ENCODE data around the gene MAML3.
A peak's percentile ranks its signal among the peaks of the same experiment; 100 is the strongest.

The MAML3 gene

GRCh38 chr4:140054861-140055260 is 99.1 kb downstream of the MAML3 start:
- DNase-seq (ENCODE audit: low read depth) = no peak
- no peak overlapping the region for H3K4me3 ChIP-seq (ENCODE audit: control insufficient read depth, low read depth, low read length)
- TF ChIP-seq, protein P1, sequence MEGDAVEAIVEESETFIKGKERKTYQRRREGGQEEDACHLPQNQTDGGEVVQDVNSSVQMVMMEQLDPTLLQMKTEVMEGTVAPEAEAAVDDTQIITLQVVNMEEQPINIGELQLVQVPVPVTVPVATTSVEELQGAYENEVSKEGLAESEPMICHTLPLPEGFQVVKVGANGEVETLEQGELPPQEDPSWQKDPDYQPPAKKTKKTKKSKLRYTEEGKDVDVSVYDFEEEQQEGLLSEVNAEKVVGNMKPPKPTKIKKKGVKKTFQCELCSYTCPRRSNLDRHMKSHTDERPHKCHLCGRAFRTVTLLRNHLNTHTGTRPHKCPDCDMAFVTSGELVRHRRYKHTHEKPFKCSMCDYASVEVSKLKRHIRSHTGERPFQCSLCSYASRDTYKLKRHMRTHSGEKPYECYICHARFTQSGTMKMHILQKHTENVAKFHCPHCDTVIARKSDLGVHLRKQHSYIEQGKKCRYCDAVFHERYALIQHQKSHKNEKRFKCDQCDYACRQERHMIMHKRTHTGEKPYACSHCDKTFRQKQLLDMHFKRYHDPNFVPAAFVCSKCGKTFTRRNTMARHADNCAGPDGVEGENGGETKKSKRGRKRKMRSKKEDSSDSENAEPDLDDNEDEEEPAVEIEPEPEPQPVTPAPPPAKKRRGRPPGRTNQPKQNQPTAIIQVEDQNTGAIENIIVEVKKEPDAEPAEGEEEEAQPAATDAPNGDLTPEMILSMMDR (IDR thresholded peaks at IDR 0.05; ENCODE audit: control insufficient read depth, insufficient read depth, low read depth, low read length, missing control alignments) = no peak

GRCh38 chr4:140053185-140053584 is 100.8 kb downstream of the MAML3 start:
- no peak overlapping the region for H3K4me3 ChIP-seq (ENCODE audit: control insufficient read depth, low read depth, low read length)
- DNase-seq (ENCODE audit: low read depth) = no peak
- TF ChIP-seq, protein P1 (IDR thresholded peaks at IDR 0.05; ENCODE audit: control insufficient read depth, insufficient read depth, low read depth, low read length, missing control alignments) = no peak

GRCh38 chr4:140052050-140052449 is 101.9 kb downstream of the MAML3 start:
- no peak overlapping the region for H3K4me3 ChIP-seq (ENCODE audit: control insufficient read depth, low read depth, low read length)
- TF ChIP-seq, protein P1 (IDR thresholded peaks at IDR 0.05; ENCODE audit: control insufficient read depth, insufficient read depth, low read depth, low read length, missing control alignments) = peak; percentile 74
- DNase-seq (ENCODE audit: low read depth) = no peak

DNA sequence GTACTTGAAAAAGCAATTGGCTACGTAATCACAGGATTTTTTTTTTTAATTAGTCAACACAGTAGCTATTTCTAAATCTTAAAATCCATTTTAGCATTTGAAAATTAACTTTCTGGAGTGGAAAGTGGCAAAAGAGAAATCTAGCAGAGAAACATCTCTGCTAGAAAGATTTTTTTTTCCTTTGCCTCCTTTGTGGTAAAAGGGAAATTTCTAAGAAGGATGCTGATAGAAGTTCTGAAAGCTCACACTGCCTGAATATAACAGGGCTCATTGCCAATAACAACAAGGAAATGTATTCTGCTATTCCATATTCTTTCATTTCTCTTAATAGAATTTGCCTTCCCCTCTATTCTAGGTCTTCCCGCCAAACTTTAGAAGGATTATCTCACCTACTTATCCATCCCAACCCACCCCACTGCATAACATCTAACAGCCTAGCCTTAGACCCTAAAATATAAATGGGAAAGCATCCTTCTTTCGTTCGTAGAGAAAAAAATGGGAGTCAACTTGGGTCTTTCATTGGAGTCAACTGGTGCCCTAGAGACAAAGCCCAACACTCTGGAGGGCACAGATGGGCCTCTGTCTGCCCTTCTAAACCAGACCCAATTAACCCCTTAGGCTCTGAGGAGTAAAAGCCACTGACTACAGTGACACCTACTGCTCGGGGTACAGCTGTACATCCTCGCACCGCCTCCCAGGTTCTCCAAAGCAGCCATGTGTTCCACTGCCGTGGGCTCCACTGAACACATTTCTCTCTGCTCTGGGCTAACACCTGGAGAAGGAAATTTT is 103.9 kb downstream of the MAML3 start:
- TF ChIP-seq, protein P1 (IDR thresholded peaks at IDR 0.05; ENCODE audit: control insufficient read depth, insufficient read depth, low read depth, low read length, missing control alignments) = peak; percentile 30
- no peak for DNase-seq (ENCODE audit: low read depth)
- H3K4me3 ChIP-seq (ENCODE audit: control insufficient read depth, low read depth, low read length) = no peak overlapping the region

DNA sequence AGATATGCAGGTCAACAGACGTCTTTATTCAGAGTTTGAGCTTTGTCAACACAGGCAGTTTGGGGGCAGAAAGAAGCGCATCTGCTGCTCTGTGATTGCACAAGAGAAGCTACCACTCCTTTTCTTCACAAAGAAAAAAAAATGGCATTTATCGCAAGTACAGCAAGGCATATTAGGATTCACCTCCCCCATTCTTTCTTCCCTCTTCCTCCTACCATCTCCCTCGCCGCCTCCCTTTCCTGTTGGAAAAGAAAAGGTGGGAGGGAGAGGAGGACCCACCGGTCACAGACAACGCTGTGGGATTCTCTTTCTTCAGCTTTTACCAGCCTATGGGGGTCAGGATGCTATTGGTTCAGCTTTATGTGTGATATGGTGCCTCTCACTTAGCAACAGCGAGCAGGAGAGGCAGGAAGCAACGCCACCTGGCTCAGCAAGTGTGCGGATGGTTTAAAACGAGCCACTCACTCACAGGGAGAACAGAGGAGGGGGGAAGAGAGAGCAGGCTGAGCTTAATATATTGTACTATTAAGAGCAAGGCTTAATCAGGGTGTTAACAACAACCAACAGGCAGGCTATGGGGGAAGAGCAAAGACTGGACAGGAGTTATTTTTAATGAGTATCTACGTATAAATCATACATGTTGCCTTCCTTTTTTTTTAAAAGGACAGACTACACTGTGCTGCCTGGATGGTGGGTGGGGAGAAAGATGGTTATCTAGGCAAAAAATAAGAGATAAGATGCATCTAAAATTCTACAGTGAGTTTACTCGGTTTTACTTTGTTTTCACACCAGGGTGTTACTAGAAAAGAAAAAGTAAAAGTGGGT is 104.7 kb downstream of the MAML3 start:
- peak overlapping the region; percentile 43 for H3K4me3 ChIP-seq (ENCODE audit: control insufficient read depth, low read depth, low read length)
- no peak for DNase-seq (ENCODE audit: low read depth)
- TF ChIP-seq, protein P1 (IDR thresholded peaks at IDR 0.05; ENCODE audit: control insufficient read depth, insufficient read depth, low read depth, low read length, missing control alignments) = no peak

DNA sequence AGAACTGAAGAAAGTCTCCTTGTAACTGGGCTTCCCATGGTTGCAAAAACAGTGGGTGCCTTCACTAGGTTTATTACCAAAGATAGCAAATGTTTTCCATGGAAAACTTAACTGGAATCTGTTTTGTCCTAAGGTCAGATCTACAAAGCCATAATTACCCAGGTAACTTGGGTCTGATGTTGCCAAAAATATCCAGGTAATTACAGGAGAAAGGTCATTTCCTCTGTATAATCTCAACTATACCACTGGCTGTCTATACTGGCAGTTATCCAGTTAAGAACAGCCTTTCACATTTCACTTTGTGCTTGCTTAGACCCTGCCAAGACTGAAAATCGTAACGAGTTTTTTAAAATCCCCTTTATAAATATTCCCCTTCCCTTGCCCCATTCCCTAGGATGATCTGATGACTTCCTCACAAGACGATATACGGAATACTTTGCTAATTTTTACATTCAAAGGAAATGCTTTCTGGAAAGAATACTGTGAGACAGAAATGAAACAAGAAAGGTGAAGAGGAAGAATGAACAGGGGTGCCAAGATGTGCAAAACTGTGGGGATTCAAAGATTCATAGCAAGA is 105.5 kb downstream of the MAML3 start:
- TF ChIP-seq, protein P1 (IDR thresholded peaks at IDR 0.05; ENCODE audit: control insufficient read depth, insufficient read depth, low read depth, low read length, missing control alignments) = no peak
- H3K4me3 ChIP-seq (ENCODE audit: control insufficient read depth, low read depth, low read length) = peak overlapping the region; percentile 43; the same call in 1 of the 2 replicates
- DNase-seq (ENCODE audit: low read depth) = no peak

All from AG09309 (cell line).